ENCODE data around the gene EPS8L1. TPM values are rescaled to one million over a fixed set of nuclear protein-coding genes. Genes with fewer than 3 reads are reported as not detected.
A peak's percentile ranks its signal among the peaks of the same experiment; 100 is the strongest.
"Not testable (repeated sequence)": the region's sequence is repeated elsewhere in the genome, so short reads cannot be mapped to it uniquely, and the experiment has no call there.

Gene EPS8L1
- total RNA-seq, 1 donor from 2014 or later: 0.53 TPM

DNA sequence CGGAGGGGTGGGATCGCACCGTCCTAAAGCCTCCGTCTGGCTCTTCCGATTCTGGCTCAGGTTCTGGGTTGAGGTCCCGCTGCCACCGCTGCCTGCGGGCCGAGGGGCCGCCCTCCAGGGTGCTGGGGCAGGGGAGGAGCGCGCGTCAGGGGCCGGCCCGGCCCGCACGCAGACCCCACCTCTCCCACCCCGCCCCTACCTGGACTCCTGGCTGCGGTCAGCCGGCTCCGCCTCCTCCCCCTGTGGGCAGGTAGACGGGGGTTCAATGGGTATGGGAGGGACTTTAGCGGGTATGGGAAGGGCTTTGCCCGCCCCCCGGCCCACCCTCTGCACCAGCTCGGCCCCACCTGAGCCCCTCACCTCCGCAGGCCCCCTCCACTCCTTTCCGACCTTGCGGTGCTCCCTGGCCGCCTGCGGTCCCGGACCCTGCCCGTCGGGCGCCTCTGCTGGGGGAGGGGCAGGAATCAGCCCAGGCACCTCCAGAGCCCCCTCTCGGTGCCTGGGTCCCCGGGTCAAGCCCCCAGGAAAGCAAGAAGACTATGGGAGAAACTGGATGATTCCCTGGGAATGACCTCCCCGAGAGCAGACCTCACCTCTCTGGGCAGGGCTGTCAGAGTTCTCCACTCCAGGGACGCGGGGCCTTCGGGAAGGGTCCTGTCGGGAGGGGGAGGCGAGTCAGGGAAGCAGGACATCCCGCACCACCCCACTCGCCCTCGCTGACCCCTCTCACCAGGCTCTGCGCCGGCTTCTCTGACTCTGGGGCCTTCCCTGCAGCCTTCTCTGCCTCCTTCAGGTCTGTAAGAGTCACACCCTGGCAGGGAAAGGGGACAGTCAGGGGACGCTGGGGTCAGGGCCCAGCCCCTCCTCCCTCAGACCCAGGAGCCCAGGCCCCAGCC is 17.0 kb downstream of the EPS8L1 start:
- no peak for ATAC-seq

GRCh38 chr19:55094456-55095259 is 19.0 kb downstream of the EPS8L1 start:
- no peak for DNase-seq (ENCODE audit: low spot score)

More for the DNA sequence above, 17.0 kb downstream of the EPS8L1 start:
- DNase-seq (ENCODE audit: low spot score): no peak

DNA sequence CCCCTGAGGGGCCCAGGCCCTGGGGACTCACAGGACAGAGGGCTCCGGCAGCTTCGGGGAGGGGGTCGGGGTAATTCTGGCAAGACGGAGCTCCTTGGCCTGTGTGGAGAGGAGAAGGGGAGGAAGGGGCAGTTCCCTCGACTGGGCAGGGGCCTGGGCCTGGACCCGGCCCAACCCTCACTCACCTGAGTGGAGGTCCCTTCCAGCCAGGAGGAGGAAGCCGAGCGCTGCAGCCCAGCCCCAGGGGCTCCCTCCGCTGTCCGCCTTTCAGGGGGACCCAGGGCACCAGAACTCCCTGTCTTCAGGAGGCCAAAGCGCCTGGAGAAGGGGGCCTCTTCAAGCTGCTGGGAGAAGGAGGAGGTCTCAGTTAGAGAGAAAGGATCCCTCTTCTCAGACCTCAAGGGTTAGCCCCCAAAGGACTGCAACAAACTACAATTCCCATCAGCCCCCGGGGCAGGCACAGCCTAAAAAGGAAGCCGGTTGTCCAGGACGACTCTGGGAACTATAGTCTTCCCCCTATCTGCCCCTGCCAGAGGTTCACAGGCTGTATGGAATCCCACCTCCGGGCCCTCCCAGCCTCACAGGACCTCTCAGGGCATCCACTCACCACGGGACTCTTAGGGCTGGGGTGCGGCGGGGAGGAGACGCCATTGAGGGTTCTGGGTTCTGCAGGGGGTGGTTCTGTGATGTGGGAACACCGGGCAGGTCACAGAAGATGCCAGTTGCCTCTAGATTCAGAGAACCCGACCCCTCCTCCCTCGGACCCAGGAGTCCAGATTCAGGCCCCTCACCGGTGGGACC is 19.8 kb downstream of the EPS8L1 start:
- ATAC-seq (no peak), DNase-seq (ENCODE audit: low spot score) (no peak)

More at GRCh38 chr19:55094456-55095259, 19.0 kb downstream of the EPS8L1 start:
- no peak for ATAC-seq

DNA sequence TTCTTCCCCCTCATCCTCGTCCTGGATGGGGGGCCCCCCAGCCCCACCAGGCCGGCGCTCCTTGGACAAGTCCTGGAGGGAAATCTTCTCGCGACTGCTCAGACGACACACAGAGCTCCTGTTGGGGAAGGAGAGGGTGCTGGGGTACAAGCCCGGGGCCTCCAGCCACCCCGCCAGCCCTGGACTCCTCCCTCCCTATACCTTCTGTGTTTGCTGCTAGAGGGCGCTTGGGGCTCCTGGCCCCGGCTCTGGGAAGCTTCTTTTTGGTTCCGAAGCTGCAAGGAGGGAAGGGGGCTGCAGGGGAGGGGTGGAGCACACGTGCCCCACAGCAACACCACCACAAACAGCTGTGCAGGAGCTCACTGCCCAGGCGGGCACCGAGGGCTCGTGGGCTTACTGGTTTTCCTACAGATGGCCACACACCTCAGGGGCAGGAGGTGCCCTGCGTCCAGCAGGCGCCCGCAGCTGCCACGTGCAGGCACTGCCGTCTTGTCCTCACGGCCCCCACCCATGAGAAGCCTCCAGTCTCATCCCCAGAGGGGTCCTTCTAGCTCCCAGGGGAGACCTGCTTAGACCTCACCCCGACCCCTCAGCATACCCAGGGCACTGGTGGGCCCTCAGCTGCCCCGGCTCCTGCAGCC is 20.5 kb downstream of the EPS8L1 start:
- ATAC-seq (no peak), DNase-seq (ENCODE audit: low spot score) (no peak)

GRCh38 chr19:55097864-55098715 is 22.4 kb downstream of the EPS8L1 start:
- DNase-seq (ENCODE audit: low spot score) (no peak), ATAC-seq (no peak)

DNA sequence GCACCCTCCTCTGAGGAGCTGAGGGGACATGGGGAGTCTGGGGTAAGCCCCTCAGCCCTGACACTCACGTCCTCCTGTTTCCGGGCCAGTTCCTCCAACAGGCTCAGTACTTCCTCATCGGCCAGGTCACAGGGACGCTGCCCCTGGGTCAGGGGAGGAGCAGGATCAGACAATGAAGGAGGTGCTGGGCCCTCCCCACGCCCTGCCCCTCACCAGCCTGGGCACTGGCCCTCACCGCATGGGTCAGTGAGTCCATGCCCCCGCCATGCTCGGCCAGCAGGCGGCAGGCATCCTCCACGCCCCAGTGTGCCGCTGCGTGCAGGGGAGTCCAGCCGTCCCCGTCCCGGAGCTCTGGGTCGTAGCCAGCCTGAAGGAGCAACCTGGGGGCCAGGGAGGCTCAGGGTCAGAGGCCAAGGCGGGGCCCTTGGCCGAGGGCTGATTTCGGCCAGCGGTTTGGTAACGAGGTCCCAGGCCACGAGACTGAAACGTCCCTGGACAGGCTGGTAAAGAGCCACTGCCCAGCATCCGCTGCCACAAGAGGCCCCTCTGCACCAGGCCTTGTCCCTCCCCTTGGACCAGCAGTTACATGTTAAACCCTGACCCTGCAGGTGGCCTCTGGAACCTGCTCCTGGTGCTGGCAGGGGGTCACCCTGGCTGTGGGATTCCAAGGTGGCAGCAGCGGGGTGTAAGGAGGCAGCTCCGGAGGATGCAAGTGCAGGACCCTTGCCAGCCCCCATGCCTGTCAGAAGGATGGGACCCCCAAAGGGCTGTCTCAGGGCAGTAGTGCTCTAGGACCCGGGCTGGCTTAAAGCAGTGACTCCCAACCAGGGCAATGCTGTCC is 23.3 kb downstream of the EPS8L1 start:
- peak; percentile 33 for ATAC-seq
- no peak for DNase-seq (ENCODE audit: low spot score)

GRCh38 chr19:55099557-55100506 is 24.2 kb downstream of the EPS8L1 start:
- no peak for DNase-seq (ENCODE audit: low spot score)
- no peak for ATAC-seq

DNA sequence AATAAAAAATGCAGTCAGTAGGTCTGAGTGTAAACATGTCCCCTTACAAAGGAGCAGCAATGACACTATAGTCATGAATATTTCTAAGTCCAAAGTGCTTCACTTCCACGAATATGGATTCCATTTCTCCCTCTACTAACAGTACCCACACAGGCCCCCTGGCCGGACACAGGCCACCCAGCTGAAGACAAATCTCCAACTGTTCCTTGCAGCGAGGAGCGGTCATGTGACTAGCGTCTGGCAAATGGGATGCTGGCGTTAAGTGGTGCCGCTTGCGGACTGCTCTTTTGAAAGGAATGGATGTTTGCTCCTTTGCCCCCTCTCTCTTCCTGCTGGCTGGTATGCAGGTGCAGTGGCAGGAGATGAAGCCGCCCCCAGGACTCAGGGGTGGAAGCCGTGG is 25.6 kb downstream of the EPS8L1 start:
- ATAC-seq (no peak), DNase-seq (ENCODE audit: low spot score) (no peak)

GRCh38 chr19:55103190-55103589 is 27.5 kb downstream of the EPS8L1 start:
- ATAC-seq (no peak), DNase-seq (ENCODE audit: low spot score) (no peak)

DNA sequence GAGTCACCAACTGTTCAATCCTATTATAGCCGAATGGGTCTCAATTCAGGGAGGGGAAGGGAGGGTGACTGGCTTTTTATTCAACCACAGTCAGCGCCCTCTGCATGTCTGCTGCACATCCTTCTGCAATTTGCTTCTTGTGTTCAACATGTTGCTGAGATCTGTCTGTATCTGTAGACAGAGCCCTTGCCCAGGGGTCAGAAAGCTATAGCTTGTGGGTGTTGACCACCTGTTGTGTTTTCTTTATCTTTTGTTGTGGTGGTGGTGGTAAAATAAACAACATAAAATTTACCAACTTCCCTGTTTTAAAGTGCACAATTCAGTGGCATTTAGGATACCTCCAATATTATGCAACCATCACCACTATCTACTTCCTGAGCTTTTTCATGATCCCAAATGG is 29.6 kb downstream of the EPS8L1 start:
- no peak for DNase-seq (ENCODE audit: low spot score)

GRCh38 chr19:55106591-55106990 is 30.9 kb downstream of the EPS8L1 start:
- DNase-seq (ENCODE audit: low spot score) (no peak), ATAC-seq (no peak)

More for the DNA sequence above, 29.6 kb downstream of the EPS8L1 start:
- ATAC-seq: no peak

DNA sequence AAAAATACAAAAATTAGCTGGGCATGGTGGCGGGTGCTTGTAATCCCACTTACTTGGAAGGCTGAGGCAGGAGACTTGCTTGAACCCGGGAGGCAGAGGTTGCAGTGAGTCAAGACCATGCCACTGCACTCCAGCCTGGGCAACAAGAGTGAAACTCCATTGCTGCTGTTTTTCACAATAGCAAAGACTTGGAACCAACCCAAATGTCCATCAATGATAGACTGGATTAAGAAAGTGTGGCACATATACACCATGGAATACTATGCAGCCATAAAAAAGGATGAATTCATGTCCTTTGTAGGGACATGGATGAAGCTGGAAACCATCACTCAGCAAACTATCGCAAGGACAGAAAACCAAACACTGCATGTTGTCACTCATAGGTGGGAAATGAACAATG is 31.6 kb downstream of the EPS8L1 start:
- DNase-seq (ENCODE audit: low spot score); ATAC-seq: not testable (repeated sequence)

- DNase-seq (ENCODE audit: low spot score) (no peak), ATAC-seq (no peak)
Observed at GRCh38 chr19:55109527-55110291, 34.0 kb downstream of the EPS8L1 start.

DNA sequence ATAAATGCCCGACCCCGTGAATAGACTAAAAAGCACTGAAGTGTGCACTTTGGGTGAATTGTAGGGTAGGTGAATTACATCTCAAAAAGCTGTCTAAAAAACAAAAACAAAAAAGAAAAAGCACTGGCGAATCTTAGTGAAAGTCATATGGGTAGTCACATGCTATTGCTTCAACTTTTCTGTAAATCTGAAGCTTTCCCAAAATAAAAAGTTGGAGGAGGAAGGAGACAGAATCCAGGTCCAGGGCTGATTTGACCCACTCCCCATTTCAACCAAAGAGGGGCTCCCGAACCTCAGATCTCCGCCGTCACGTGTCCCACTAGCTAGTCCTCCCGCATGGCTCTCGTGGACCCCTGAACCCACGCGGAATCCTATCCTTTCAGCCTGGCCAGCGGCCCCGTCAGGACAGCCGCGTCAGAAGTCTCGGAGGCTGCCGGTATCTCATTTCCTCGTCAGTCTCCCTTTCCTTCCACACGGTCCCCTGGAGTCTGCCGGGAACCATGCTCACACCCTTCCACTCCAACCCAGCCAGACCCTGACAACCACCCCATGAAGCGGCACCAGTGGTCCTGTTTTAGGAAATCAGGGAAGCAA is 35.7 kb downstream of the EPS8L1 start:
- ATAC-seq: no peak
- DNase-seq (ENCODE audit: low spot score): no peak

GRCh38 chr19:55112246-55112776 is 36.6 kb downstream of the EPS8L1 start:
- DNase-seq (ENCODE audit: low spot score) (no peak), ATAC-seq (no peak)
